ENCODE results near the gene AGBL1.

- TF ChIP-seq POLR2A (IDR thresholded peaks at IDR 0.05; ENCODE audit: low read depth, low read length): no peak
- TF ChIP-seq POLR2AphosphoS5 (IDR thresholded peaks at IDR 0.05; ENCODE audit: low read depth, low read length): no peak
- TF ChIP-seq TAF1 (IDR thresholded peaks at IDR 0.05; ENCODE audit: borderline replicate concordance, low read depth, low read length): no peak
Measured at GRCh38 chr15:86701611-86701963, 621.9 kb downstream of the AGBL1 start.

Measured in GM12892 (cell line).